GM19468 (cell line): ENCODE results near the gene ZNF385B.
"Not testable (repeated sequence)": the region's sequence is repeated elsewhere in the genome, so short reads cannot be mapped to it uniquely, and the experiment has no call there.

ENCODE experiments used
- ATAC-seq: cut with Tn5 transposase; IDR thresholded peaks from one replicate; pipeline ENCODE4 v1.9.1; 2021; ENCODE audit warnings: mild to moderate bottlenecking, moderate library complexity, moderate number of reproducible peaks; ENCODE audit not compliant: unreplicated experiment; ENCODE audit errors: extremely low read depth

ZNF385B gene

GRCh38 chr2:179809606-179810005 is 51.8 kb downstream of the ZNF385B start:
- ATAC-seq, result no peak

- ATAC-seq, result no peak
Observed at GRCh38 chr2:179805001-179805400, 56.4 kb downstream of the ZNF385B start.

- no peak for ATAC-seq
Observed at GRCh38 chr2:179804206-179804605, 57.2 kb downstream of the ZNF385B start.

- ATAC-seq, result no peak
Observed at GRCh38 chr2:179802051-179802882, 59.1 kb downstream of the ZNF385B start.

GRCh38 chr2:179800776-179801175 is 60.6 kb downstream of the ZNF385B start:
- no peak for ATAC-seq

GRCh38 chr2:179796213-179797007 is 65.0 kb downstream of the ZNF385B start:
- ATAC-seq, result no peak

GRCh38 chr2:179793902-179794301 is 67.5 kb downstream of the ZNF385B start:
- ATAC-seq, result no peak

GRCh38 chr2:179793238-179793637 is 68.2 kb downstream of the ZNF385B start:
- no peak for ATAC-seq

- ATAC-seq, result no peak
Observed at GRCh38 chr2:179790235-179791217, 70.9 kb downstream of the ZNF385B start.

- ATAC-seq, result no peak
Observed at GRCh38 chr2:179788104-179788503, 73.3 kb downstream of the ZNF385B start.

GRCh38 chr2:179787601-179788000 is 73.8 kb downstream of the ZNF385B start:
- ATAC-seq, result no peak

GRCh38 chr2:179785902-179786301 is 75.5 kb downstream of the ZNF385B start:
- ATAC-seq, result no peak

- ATAC-seq, result not testable (repeated sequence)
Observed at GRCh38 chr2:179782346-179782745, 79.1 kb downstream of the ZNF385B start.

GRCh38 chr2:179773986-179774385 is 87.4 kb downstream of the ZNF385B start:
- ATAC-seq, result no peak

GRCh38 chr2:179772346-179772745 is 89.1 kb downstream of the ZNF385B start:
- ATAC-seq, result no peak

GRCh38 chr2:179771791-179772190 is 89.6 kb downstream of the ZNF385B start:
- no peak for ATAC-seq

- ATAC-seq, result no peak
Observed at GRCh38 chr2:179770029-179770428, 91.4 kb downstream of the ZNF385B start.

- ATAC-seq, result no peak
Observed at GRCh38 chr2:179769323-179769722, 92.1 kb downstream of the ZNF385B start.

GRCh38 chr2:179768765-179769164 is 92.6 kb downstream of the ZNF385B start:
- ATAC-seq, result no peak

- no peak for ATAC-seq
Observed at GRCh38 chr2:179765666-179766065, 95.7 kb downstream of the ZNF385B start.
